ENCODE results near the gene INPP5A. TPM values are rescaled to one million over a fixed set of nuclear protein-coding genes. Genes with fewer than 3 reads are reported as not detected.

The INPP5A gene
- total RNA-seq, 1 experiment from 2014 or later = 12.3 TPM

GRCh38 chr10:132550366-132551092 lies 12.9 kb downstream of the INPP5A start:
- Histone ChIP-seq H2AFZ (ENCODE audit: low read depth, low read length, poor library complexity, severe bottlenecking) (no peak overlapping the region), H3K79me2 (ENCODE audit: insufficient read depth, low read length) (no peaks in the 10 kb centered on the region), H3K4me2 (ENCODE audit: low read length) (no peak overlapping the region), H3K9me2 (ENCODE audit: insufficient read depth) (no peaks in the 10 kb centered on the region), H3K27me3 (ENCODE audit: insufficient read depth, low read length) (no peaks in the 10 kb centered on the region), H3K4me1 (ENCODE audit: control insufficient read depth in 1 of 2, insufficient read depth in 2 of 2, low read length in 2 of 2) (no peaks in the 10 kb centered on the region), H3K9me3 (ENCODE audit: control insufficient read depth in 1 of 2, insufficient read depth in 1 of 2, low read depth in 1 of 2, low read length in 2 of 2) (no peaks in the 10 kb centered on the region), H3K36me3 (ENCODE audit: control insufficient read depth in 1 of 2, insufficient read depth in 2 of 2, low read length in 2 of 2) (no peaks in the 10 kb centered on the region), H3K27ac (ENCODE audit: low read depth, low read length) (no peak overlapping the region), H3K4me3 (replicated peaks in 1 of 2; ENCODE audit: low read depth in 1 of 2, low read length in 2 of 2) (no peak overlapping the region), H3K9ac (ENCODE audit: low read length) (no peak overlapping the region), H4K20me1 (ENCODE audit: insufficient read depth) (no peaks in the 10 kb centered on the region)
- POLR2A ChIA-PET = no interaction called here
- DNase-seq (ENCODE audit: low read depth, low spot score) = no peak
- no TSS peak for BruUV-seq (replicated peaks)
- no peak for ATAC-seq
- no peak for TF ChIP-seq FOSL1 (IDR thresholded peaks at IDR 0.05; ENCODE audit: low read depth)
- TF ChIP-seq ZNF274 (IDR thresholded peaks at IDR 0.05; ENCODE audit: low read depth, low read length) = no peak
- no peak for TF ChIP-seq CBX3 (IDR thresholded peaks at IDR 0.05; ENCODE audit: low read depth)
- TF ChIP-seq JUND (IDR thresholded peaks at IDR 0.05) = no peak
- intact Hi-C loops (cut with micrococcal nuclease) = no loop called here
- CTCF ChIA-PET = no interaction called here
- RAD21 ChIA-PET (ENCODE audit: low non-redundant PET in 1 of 2, low total read pairs in 2 of 2, uncharacterized antibody in 2 of 2, unreplicated experiment in 2 of 2) = no interaction called here

- H3K9me2 ChIP-seq (ENCODE audit: insufficient read depth) = no peaks in the 10 kb centered on the region
- no TSS peak for BruUV-seq (replicated peaks)
- intact Hi-C loops (cut with micrococcal nuclease) = no loop called here
- H3K9ac ChIP-seq (ENCODE audit: low read length) = no peak overlapping the region
- no peaks in the 10 kb centered on the region for H3K9me3 ChIP-seq (ENCODE audit: control insufficient read depth in 1 of 2, insufficient read depth in 1 of 2, low read depth in 1 of 2, low read length in 2 of 2)
- H2AFZ ChIP-seq (ENCODE audit: low read depth, low read length, poor library complexity, severe bottlenecking) = no peak overlapping the region
- H3K79me2 ChIP-seq (ENCODE audit: insufficient read depth, low read length) = no peaks in the 10 kb centered on the region
- no peak for DNase-seq (ENCODE audit: low read depth, low spot score)
- ChIA-PET RAD21 (ENCODE audit: low non-redundant PET in 1 of 2, low total read pairs in 2 of 2, uncharacterized antibody in 2 of 2, unreplicated experiment in 2 of 2) (no interaction called here), CTCF (no interaction called here), POLR2A (no interaction called here)
- no peaks in the 10 kb centered on the region for H3K36me3 ChIP-seq (ENCODE audit: control insufficient read depth in 1 of 2, insufficient read depth in 2 of 2, low read length in 2 of 2)
- H3K27me3 ChIP-seq (ENCODE audit: insufficient read depth, low read length) = no peaks in the 10 kb centered on the region
- H3K27ac ChIP-seq (ENCODE audit: low read depth, low read length) = no peak overlapping the region
- ATAC-seq = no peak
- no peak overlapping the region for H3K4me3 ChIP-seq (replicated peaks in 1 of 2; ENCODE audit: low read depth in 1 of 2, low read length in 2 of 2)
- H3K4me1 ChIP-seq (ENCODE audit: control insufficient read depth in 1 of 2, insufficient read depth in 2 of 2, low read length in 2 of 2) = no peaks in the 10 kb centered on the region
- no peak overlapping the region for H3K4me2 ChIP-seq (ENCODE audit: low read length)
- no peaks in the 10 kb centered on the region for H4K20me1 ChIP-seq (ENCODE audit: insufficient read depth)
- TF ChIP-seq POLR2A (IDR thresholded peaks at IDR 0.05; ENCODE audit: borderline replicate concordance, extremely low read depth, insufficient read depth, insufficient read length) = no peak
- no peak for TF ChIP-seq CEBPB (IDR thresholded peaks at IDR 0.05; ENCODE audit: low read depth)
- TF ChIP-seq REST (IDR thresholded peaks at IDR 0.05; ENCODE audit: low read depth) = no peak
- no peak for TF ChIP-seq ZBTB33 (IDR thresholded peaks at IDR 0.05; ENCODE audit: extremely low read depth, insufficient replicate concordance, low read length)
- no peak for TF ChIP-seq EZH2phosphoT487 (IDR thresholded peaks at IDR 0.05; ENCODE audit: borderline replicate concordance)
- no peak for TF ChIP-seq ZFX (IDR thresholded peaks at IDR 0.05)
- TF ChIP-seq JUND (IDR thresholded peaks at IDR 0.05) = no peak
- no peak for TF ChIP-seq FOSL1 (IDR thresholded peaks at IDR 0.05; ENCODE audit: low read depth)
- TF ChIP-seq RAD21 (IDR thresholded peaks at IDR 0.05; ENCODE audit: low read depth) = no peak
- TF ChIP-seq SRF (IDR thresholded peaks at IDR 0.05; ENCODE audit: low read depth) = no peak
- TF ChIP-seq ZNF274 (IDR thresholded peaks at IDR 0.05; ENCODE audit: low read depth, low read length) = no peak
- no peak for TF ChIP-seq EZH2 (IDR thresholded peaks at IDR 0.05)
- TF ChIP-seq SIN3A (IDR thresholded peaks at IDR 0.05; ENCODE audit: low read depth) = no peak
- TF ChIP-seq ATF3 (IDR thresholded peaks at IDR 0.05) = no peak
These were observed 13.7 kb downstream of the INPP5A start for GRCh38 chr10:132551093-132551807.
